ENCODE measurements around the gene FRAS1. TPM values are rescaled to one million over a fixed set of nuclear protein-coding genes. Genes with fewer than 3 reads are reported as not detected.

Gene FRAS1
- total and polyA plus RNA-seq, 2 of the 8 experiments (the other 6 are each of a cell fraction or from before 2014, with no cell fraction given): 38.5 to 109 TPM

DNA sequence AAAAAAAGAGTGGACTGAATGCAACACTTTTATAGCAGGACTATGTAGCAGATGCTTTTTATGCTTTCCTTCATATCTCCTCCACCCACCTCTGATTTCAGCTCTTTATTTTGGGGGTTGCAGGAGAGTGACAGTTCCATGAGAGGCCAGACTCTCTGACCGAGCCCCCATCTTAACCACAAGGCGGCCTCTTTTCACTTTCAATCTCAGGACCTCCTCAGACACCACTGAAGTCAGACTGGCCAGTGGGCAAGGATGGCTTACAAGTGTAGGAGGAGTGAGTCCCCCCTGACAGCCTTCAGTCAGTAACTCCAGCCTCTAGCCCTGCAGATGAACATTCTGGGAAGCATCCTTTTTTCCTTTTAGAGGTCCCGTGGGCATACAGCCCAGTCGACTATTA lies 140.8 kb downstream of the FRAS1 start:
- Histone ChIP-seq H3K56ac (replicated peaks; ENCODE audit: insufficient read length, low read depth, low read length) (no peak overlapping the region), H4K20me1 (replicated peaks in 1 of 2; ENCODE audit: control insufficient read depth in 1 of 2, insufficient read depth in 2 of 2, low read length in 2 of 2) (no peaks in the 10 kb centered on the region), H3K9ac (replicated peaks in 1 of 4; ENCODE audit: extremely low read depth in 1 of 4, low read depth in 3 of 4, low read length in 3 of 4) (no peak overlapping the region), H3K79me2 (ENCODE audit: control insufficient read depth in 1 of 2, insufficient read depth in 2 of 2, low read length in 2 of 2) (peaks cover 0 to 80% of the 10 kb centered on the region in 2 experiments; a peak in 3 of 4 replicates), H2BK5ac (ENCODE audit: low read depth, low read length) (no peak overlapping the region), H3K14ac (ENCODE audit: insufficient read length) (no peak overlapping the region), H2BK15ac (ENCODE audit: low read length) (no peak overlapping the region), H3K23me2 (ENCODE audit: low read depth, low read length) (no peaks in the 10 kb centered on the region), H4K5ac (ENCODE audit: insufficient read length, low read depth, low read length) (no peak overlapping the region), H2BK120ac (replicated peaks; ENCODE audit: low read depth, low read length) (no peak overlapping the region), H3K79me1 (ENCODE audit: low read depth, low read length) (peaks cover 2% of the 10 kb centered on the region; the same call in 1 of the 2 replicates), H3K4ac (replicated peaks; ENCODE audit: insufficient read length, low read depth, low read length) (no peak overlapping the region), H3K18ac (ENCODE audit: extremely low read depth, low read length) (no peak overlapping the region), H2BK20ac (ENCODE audit: low read length) (no peak overlapping the region), H3K27me3 (replicated peaks in 1 of 4; ENCODE audit: control insufficient read depth in 3 of 4, extremely low read depth in 1 of 4, insufficient read depth in 3 of 4, low read length in 3 of 4) (no peaks in the 10 kb centered on the region), H2BK12ac (ENCODE audit: low read depth, low read length) (no peak overlapping the region), H3K4me3 (ENCODE audit: extremely low read depth in 1 of 4, insufficient read depth in 2 of 4, low read depth in 3 of 4, low read length in 4 of 4) (no peak overlapping the region), H3K4me1 (replicated peaks in 1 of 4; ENCODE audit: control insufficient read depth in 3 of 4, insufficient read depth in 4 of 4, low read length in 3 of 4) (peaks cover 0 to 3% (median under 1%) of the 10 kb centered on the region in 4 experiments; a peak in 1 of 7 replicates), H3K4me2 (ENCODE audit: insufficient read depth in 1 of 2, low read depth in 2 of 2, low read length in 2 of 2) (no peak overlapping the region), H3K23ac (ENCODE audit: insufficient read length) (no peak overlapping the region), H4K91ac (replicated peaks; ENCODE audit: insufficient read length, low read length) (no peak overlapping the region), H2AK5ac (ENCODE audit: low read depth, low read length) (no peak overlapping the region), H3K9me3 (ENCODE audit: insufficient read depth in 2 of 2, low read depth in 1 of 2, low read length in 1 of 2) (peaks cover 4 to 10% of the 10 kb centered on the region in 2 experiments; a peak in 3 of 4 replicates), H2AFZ (ENCODE audit: low read length) (no peak overlapping the region), H4K8ac (ENCODE audit: extremely low read depth, insufficient read depth, low read length) (no peak overlapping the region), H3K36me3 (ENCODE audit: control insufficient read depth in 2 of 4, insufficient read depth in 4 of 4, low read length in 3 of 4) (peaks cover 0 to 4% (median 0%) of the 10 kb centered on the region in 4 experiments; a peak in 2 of 8 replicates), H3K27ac (ENCODE audit: low read depth, low read length) (no peak overlapping the region)
- WGBS, 2 experiments (ENCODE audit: extremely low coverage in 1 of 2, insufficient coverage in 1 of 2, insufficient read length in 1 of 2, insufficient replicate concordance in 2 of 2, low coverage in 1 of 2, low lambda C conversion rate in 2 of 2, missing lambda C conversion rate in 1 of 2): 89% methylated on average over 4 of the region's 4 CpGs; no CpG with 5 or more reads in 1 of the 2 experiments
- ChIA-PET POLR2A (ENCODE audit: partially characterized antibody) (no interaction called here), CTCF (ENCODE audit: partially characterized antibody) (interaction anchor here (1.8 kb wide), 1 partner anchor 138 kb away, joined by 8 read pairs; no protein-coding TSS in a partner anchor)
- FAIRE-seq: no peak
- TF ChIP-seq HDAC2 (IDR thresholded peaks at IDR 0.05; ENCODE audit: borderline replicate concordance in 1 of 2, low read depth in 2 of 2, low read length in 2 of 2): no peak
- TF ChIP-seq RAD21 (IDR thresholded peaks at IDR 0.05 in 1 of 2, conservative IDR thresholded peaks at IDR 0.05 in 1 of 2; ENCODE audit: low read depth in 2 of 2, low read length in 2 of 2): 0 out of 4 replicates have a peak, but pooled peaks of 1 of the 2 experiments have one; percentile 6
- DNase-seq (ENCODE audit: low read depth in 1 of 2, low spot score in 2 of 2): no peak

Measured in H1 (cell line).